HG03342 (cell line): ENCODE measurements around the gene GET4.
"Not testable (repeated sequence)": the region's sequence is repeated elsewhere in the genome, so short reads cannot be mapped to it uniquely, and the experiment has no call there.

ENCODE experiments used
- ATAC-seq: cut with Tn5 transposase; IDR thresholded peaks from one replicate; pipeline ENCODE4 v1.9.1; 2021; ENCODE audit warnings: mild to moderate bottlenecking, moderate library complexity; ENCODE audit not compliant: unreplicated experiment

The GET4 gene

DNA sequence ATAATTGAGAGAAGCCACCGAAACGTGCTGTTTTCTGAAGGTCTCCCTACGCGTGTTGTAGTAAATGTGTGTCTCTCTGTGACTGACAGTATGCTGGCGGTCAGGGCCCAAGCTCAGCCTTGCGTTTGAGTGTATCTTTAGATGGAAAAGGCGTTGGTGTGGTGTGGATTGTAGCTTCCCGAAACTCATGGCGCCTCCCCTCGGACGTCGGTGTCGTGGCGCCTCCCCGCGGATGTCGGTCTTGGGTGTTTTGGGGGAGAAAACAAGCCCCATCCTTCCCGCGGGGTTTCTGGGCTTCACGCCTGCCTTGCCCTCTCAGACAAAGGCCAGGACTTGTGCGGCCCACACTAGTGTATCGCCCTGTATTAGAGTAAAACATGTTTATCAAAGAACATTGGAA, 31.3 kb upstream of the GET4 start:
- ATAC-seq = no peak

DNA sequence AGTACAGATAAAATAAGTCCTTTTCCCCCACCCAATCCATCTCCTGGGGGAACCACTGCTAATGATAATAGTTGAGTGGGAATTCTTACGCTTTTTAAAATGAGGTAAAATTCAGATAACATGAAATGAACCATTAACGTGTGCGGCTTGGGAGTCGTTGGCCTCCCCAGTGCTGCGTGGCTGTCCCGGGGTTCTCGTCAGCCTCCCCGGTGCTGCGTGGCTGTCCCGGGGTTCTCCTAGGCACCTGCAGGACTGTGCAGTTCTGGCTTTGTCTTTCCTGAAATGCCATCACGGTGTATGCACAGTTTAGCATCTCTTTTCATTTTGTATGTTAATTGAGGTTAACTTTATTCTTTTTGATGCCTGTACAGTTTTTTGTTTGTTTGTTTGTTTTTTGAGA, 30.6 kb upstream of the GET4 start:
- no peak for ATAC-seq

DNA sequence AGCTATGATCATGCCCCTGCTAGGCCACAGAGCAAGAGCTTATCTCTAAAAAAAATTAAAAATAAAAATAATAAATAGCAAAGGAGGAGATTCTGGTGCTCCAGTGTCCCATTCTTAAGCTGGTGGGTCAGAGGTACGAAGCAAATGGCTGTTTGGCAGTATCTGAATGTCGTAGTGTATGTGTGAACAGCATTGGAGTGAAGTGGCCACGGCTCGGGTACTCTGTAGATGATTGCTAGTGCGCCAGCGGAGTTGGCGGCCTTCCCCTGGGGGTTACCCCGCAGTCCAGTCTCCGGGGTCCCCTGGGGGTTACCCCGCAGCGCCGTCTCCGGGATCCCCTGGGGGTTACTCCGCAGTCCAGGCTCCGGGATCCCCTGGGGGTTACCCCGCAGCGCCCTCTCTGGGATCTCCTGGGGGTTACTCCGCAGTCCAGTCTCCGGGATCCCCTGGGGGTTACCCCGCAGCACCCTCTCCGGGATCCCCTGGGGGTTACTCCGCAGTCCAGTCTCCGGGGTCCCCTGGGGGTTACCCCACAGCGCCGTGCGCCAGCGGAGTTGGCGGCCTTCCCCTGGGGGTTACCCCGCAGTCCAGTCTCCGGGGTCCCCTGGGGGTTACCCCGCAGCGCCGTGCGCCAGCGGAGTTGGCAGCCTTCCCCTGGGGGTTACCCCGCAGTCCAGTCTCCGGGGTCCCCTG, 29.2 kb upstream of the GET4 start:
- not testable (repeated sequence) for ATAC-seq

DNA sequence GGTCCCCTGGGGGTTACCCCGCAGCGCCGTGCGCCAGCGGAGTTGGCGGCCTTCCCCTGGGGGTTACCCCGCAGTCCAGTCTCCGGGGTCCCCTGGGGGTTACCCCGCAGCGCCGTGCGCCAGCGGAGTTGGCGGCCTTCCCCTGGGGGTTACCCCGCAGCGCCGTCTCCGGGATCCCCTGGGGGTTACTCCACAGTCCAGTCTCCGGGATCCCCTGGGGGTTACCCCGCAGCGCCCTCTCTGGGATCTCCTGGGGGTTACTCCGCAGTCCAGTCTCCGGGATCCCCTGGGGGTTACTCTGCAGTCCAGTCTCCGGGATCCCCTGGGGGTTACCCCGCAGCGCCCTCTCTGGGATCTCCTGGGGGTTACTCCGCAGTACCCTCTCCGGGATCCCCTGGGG, 28.6 kb upstream of the GET4 start:
- not testable (repeated sequence) for ATAC-seq

DNA sequence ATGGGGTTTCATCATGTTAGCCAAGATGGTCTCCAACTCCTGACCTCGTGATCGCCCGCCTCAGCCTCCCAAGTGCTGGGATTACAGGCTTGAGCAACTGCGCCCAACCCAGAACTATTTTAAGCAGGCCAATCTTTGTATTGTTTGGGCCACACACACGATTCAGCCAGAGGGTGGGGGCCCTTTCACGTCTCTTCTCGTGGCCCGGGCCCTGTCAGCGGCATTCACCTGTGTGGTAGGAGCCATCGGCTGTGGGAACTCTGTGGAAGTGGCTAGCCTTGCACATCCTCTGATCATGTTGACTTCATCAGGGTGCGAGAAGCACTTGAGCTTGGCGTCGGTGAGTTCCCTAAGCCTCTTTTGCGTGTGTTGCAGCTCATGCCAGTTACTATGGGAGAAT, 27.2 kb upstream of the GET4 start:
- no peak for ATAC-seq

DNA sequence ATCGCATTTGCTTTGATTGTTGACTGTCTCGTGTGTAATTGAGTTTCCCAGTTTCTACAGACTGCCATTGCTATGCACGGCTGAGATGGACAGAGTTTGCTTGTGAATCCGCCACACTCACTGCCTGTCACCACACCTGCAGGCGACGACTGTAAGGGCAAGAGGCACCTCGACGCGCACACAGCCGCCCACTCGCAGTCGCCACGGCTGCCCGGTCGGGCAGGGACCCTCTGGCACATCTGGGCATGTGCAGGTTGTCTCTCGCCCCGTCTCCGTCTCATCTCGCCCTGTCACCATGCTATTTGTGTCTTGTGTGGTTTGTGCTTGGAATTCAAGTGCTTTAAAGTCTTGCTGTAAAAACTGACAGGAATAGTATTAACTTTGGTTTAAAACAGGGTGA, 26.6 kb upstream of the GET4 start:
- no peak for ATAC-seq

DNA sequence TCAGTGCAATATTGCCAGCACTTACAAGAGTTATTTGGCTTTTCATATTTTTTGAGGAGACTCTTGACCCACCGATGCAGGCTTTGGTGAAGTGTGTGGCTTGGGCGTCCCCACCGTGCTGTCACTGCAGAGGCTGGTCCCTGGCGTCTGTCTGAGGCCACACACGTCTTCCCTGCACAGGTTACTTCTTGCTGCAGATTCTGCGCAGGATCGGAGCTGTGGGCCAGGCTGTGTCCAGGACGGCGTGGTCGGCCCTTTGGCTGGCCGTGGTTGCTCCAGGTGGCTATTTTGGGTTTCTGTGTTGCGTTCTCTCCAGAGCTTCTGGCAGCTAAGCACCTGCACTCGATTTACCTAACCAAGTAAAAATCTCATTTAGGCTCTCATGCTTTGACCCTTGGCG, 25.1 kb upstream of the GET4 start:
- no peak for ATAC-seq

DNA sequence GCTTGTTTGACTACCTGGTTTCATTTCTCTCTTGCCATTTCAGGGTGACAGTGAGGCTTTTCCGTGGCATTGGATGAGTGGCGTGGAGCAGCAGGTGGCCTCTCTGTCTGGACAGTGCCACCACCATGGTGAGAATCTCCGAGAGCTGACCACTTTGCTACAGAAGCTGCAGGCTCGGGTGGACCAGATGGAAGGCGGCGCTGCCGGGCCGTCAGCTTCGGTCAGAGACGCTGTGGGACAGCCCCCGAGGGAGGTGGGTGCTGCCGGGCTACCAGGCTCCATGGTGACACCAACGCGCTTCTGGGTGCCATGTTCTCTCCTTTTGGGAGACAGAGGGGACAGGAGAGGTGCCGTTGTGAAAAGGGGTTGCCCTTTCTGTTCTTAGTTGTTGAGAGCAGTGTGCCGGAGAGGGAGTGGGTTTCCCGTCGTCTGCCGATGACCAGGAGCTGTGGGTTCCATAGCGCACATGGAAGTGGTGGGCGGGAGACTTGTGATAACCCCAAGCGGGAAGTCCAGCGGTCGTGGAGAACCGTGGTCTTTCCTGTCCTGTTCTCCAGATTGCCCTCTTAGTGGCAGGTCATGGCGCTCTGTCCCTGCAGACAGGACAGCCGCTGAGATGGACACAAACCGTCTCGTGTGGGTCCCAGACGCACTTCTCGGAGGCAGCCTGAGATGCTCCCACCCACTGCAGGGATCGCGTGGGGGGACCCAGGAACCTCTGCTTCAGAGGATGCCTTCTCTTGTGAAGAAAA, 22.8 kb upstream of the GET4 start:
- no peak for ATAC-seq

DNA sequence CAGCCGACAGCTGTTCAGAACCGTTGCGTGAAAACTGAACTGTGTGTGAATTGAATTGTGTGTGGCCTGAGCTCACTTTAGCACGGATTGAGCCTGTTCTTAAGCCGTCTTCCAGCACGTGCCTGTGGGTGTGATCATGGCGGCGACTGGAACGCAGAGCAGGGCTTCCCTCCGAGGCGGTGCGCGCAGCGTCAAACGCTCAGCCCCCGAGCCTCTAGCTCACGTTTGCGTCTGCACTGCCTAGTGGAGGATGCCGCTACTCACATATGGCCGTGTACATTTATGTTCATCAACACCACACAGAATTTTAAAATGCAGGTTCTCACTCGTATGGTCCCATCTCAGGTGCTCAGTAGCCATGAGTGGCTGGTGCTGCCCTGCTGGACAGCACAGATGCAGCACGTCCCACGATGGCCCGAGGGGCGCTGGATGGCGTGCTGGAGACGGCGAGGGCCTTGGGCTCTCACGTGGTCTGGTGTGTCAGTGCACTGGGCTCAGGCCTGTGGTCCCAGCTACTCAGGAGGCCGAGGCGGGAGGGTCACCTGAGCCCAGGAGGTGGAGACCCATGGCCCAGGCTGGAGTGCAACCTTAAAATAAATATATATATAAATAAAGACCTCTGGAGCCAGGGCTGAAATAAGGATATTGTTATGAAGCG, 22.1 kb upstream of the GET4 start:
- ATAC-seq = no peak

DNA sequence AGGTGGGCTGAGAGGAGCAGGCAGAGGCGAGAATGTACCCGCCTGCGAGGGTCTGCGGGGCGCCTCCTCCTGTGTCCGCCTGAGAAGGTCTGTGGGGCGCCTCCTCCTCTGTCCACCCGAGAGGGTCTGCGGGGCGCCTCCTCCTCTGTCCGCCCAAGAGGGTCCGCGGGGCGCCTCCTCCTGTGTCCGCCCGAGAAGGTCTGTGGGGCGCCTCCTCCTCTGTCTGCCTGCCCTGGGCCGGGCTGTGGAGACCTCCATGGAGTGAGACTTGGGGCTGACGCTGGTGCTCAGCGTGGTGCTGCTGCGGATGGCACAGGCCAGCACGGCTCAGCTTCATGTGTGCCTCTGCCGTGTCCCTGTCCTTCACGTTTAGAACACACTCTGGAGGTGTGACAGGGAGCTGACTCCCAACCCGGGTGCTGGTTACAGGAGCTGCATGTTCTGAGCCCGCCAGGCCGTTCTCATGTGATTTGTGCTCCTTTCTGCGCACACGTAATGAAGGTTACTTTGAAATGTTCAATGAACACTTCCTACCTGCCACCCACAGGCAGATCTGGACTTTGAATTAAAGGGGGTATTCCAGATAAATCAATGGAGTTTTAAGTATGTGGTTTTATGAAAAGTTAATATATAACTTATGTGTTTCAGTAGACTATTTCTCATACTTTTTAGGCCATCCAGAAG, 20.5 kb upstream of the GET4 start:
- no peak for ATAC-seq

DNA sequence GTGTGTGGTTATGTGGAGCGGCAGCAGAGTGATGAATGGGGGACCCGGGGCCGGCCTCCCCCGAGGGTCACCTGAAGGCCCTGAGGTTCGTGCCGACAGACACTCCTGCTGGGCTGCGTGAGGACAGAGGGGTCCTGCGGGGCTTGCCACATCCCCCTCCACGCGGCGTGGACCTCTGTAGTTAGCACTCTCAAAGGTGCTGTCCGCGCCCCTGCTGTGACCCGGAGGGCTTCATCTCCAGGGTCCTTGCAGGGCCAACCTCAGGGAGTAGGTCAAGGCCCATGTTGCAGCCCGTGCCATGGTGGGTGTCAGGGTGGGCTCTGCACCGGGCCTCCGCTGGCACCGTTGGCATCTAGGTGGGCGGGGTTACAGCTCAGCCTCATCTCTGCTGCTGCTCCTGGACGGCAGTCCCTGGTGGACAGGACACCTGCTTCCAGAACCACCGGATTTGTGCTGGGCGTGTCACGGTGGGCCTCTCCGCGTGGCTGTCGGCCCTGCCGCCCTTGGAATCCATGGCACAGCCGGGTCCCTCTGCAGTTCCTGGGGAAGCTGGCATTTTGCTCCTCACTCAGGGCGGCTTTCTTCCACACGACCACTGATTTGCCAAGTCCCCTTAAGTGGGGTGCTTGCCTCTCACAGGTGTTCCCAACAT, 19.8 kb upstream of the GET4 start:
- ATAC-seq = no peak

DNA sequence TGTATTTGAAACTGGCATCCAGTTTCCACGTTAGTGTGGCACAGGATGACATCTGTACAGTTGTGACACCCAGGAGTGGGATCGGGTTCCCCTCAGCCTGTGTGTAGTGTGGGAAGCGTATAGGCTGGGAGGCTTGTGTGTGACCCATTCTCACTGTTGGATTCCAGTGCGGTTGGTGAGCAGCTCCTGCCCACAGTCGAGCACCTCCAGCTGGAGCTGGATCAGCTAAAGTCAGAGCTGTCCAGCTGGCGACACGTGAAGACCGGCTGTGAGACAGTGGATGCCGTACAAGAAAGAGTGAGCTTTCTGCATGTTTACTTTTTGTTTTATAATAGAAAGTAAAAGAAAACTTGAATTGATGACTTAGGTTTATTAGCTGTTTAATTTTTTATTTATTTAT, 18.7 kb upstream of the GET4 start:
- no peak for ATAC-seq

DNA sequence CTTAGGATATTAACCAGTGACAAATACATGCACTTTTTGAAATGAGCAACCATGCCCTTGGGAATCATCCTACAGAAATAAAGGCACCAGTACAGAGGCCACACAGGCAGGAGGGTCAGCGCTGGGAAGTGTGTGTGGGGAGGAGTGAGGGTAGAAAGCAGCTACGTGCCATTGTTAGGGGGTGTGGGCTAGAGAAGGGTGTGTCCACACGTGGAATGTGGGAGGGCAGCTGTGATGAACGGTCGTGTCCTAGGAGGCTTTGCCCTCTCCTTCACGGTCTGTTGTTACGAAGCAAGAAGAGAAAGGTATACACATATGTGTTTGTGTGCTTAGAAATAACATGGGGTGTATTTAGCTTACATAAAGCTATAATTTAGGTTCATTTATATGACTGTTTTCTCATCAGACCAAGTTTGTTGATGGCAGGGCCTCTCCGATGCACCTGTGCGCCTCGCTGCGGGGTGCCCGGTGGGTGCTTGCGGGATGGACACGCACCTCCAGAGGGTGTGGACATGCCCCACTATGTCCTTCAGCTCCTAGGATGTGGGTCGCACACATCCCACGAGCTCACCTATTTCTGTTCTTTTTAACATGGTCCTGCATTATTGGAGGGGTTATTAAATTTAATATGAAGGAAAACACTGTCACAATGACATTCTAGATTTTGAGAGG, 16.9 kb upstream of the GET4 start:
- ATAC-seq = no peak

DNA sequence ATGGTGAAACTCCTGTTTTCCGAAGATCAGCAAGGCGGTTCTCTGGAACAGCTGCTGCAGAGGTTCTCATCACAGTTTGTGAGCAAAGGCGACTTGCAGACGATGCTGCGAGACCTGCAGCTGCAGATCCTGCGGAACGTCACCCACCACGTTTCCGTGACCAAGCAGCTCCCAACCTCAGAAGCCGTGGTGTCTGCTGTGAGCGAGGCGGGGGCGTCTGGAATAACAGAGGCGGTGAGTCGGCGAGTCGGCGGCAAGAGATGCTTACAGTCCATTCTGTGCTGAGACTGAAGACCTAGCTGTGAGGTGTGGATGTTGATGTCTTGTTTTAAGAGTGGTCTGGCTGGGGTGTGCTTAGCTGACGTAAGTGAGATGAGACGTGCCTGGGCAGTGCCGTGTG, 16.2 kb upstream of the GET4 start:
- no peak for ATAC-seq

DNA sequence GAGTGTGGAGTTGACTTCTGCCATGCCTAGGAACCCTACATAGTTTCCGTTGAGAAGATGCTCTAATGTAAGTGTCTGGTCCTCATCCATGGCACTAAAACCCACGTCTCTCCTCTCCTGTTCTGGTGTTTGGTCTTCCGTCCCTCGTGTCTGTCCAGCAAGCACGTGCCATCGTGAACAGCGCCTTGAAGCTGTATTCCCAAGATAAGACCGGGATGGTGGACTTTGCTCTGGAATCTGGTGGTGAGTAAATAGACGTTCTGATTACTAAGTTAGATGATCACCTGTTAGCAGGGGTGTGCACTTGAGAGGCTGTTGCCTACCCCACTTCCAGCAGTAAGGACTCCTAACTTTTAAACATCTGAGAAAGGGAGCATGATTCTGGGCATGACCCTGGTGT, 15.1 kb upstream of the GET4 start:
- ATAC-seq = no peak

DNA sequence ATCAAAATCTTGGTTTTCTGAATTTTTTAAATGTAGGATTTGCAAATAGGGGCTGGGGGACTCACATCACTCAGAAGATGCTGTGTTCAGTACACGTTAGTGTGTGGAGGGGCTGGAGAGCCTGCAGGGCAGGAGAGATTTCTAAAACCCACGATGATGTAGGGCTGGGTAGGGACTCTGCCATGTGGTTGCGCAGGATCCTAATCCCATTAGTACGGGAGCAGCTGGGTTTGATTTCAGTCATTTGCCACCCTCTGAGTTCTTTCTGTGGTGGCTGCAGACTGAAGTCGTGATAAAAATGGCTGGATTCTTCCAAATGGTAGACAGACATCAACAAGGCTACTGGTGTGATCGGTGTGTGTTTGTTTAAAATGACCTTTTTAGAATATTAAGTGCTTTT, 14.2 kb upstream of the GET4 start:
- no peak for ATAC-seq

DNA sequence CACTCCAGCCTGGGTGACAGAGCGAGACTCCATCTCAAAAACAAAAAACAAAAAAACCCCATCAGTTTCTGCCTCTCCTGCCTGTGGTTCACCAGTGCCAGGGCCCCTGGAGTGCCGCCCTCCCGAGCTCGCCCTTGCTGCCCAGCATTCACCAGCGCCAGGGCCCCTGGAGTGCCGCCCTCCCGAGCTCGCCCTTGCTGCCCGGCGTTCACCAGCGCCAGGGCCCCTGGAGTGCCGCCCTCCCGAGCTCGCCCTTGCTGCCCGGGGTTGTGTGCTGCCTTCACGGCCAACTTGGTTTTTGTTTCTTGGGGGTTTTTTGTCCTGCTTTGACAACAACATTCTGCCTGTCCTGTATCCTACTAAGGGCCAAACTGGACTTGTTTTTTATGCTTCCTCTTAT, 13.2 kb upstream of the GET4 start:
- ATAC-seq = no peak

DNA sequence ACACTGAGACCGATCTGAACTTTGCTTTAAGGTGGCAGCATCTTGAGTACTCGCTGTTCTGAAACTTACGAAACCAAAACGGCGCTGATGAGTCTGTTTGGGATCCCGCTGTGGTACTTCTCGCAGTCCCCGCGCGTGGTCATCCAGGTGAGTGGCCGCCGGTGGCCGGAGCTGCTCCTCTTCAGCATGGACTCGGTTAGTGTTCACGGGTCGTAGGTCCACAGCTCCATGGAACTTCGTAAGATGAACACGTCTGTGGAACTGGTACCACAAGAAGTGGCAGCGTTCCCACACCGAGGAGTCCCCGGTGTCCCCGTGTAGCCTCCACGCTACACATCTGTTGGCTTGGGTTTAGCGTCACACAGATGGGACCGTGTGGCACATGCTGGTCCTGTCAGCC, 10.4 kb upstream of the GET4 start:
- ATAC-seq = no peak

DNA sequence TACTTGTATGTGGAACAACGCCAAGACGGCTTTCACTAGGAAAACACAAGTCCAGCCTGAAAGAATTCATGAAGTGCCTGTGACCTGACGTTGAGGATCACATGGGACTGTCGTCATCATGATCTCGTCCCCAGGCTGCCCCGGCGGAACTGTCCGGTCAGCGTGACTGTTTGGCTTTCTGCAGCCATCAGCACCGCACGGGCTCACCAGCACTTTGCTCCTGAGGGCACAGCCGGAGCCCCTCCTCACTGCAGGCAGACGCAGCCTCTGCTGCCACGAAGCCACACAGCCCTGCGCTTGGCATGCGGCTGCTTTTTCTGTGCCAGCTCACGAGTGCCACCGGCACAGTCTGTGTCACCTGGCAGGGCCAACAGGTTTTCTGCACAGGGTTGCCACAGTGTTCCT, 9.4 kb upstream of the GET4 start:
- ATAC-seq = no peak

DNA sequence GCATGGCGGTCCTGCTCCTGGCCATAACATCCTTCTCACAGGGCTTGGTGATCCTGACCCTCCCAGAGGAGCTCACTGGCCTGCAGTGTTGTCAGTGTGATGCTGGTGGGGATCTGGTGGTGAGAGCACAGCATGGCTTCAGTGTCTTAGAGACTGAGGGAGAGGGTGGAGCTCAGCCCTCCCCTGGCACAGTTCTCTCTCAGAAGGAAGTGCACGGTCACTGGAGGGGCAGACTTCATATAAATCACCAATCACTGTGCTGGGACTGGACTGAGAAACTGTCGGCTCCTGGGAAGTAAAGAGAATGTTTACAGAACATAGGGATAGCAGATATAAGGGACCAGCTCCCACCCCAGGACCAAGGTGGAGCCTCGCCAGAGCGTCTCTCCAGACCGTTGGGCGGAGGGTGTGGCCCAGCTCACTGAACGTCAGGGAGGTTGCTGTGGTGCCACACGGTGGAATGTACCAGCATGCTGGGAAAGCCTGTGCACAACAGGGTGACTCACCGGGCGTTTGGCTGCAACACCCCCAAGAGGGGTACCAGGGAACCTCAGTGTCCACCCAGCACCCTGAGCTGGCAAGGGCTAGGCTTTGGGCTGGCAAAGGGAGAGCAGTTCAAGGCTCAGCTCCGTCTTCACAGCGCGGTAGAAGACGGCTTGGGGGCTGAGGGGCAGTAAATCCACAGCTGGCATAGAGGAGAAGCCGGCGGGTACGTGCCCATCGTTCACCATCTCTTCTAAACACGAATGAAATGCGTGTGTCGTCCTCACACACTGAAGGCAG, 8.8 kb upstream of the GET4 start:
- ATAC-seq = no peak
